Right lobe of liver (tissue), 4 donors: ENCODE measurements around the gene SYT6.

Source experiments
- CTCF ChIP-seq, 4 donors: fragments of 200-600 bp in 3 of 4; fragments of 450-650 bp in 1 of 4; IDR thresholded peaks; one replicate each; pipeline versions ENCODE4 v1.5.1 to v1.8.0; 2016 to 2022; ENCODE audit warnings: antibody characterized with exemption in 4 of 4, mild to moderate bottlenecking in 2 of 4
- POLR2A ChIP-seq: fragments of 450-650 bp; IDR thresholded peaks from one replicate; pipeline ENCODE4 v1.6.1; 2017; ENCODE audit warnings: antibody characterized with exemption, mild to moderate bottlenecking
- donor health status: DM: no; HTN: no; CAD: no.
- donor health status: DM: no; HTN: no; CAD: no.
- donor health status: DM: no; HTN: yes; CAD: no.

- TF ChIP-seq POLR2A (no peak), CTCF (IDR thresholded peaks at IDR 0.05) (no peak)
Measured at GRCh38 chr1:114079596-114080190, 74.0 kb downstream of the SYT6 start.
